ENCODE data around the gene LRRC74B.
"Not testable (repeated sequence)": the region's sequence is repeated elsewhere in the genome, so short reads cannot be mapped to it uniquely, and the experiment has no call there.

The LRRC74B gene

GRCh38 chr22:21055880-21056319 lies 10.2 kb downstream of the LRRC74B start:
- DNase-seq = no peak

- not testable (repeated sequence) for DNase-seq
Measured at GRCh38 chr22:21060363-21060762, 14.6 kb downstream of the LRRC74B start.

- DNase-seq = not testable (repeated sequence)
Measured at GRCh38 chr22:21061660-21062321, 16.0 kb downstream of the LRRC74B start.

- not testable (repeated sequence) for DNase-seq
Measured at GRCh38 chr22:21064425-21064824, 18.7 kb downstream of the LRRC74B start.

GRCh38 chr22:21064917-21065864 lies 19.4 kb downstream of the LRRC74B start:
- DNase-seq = no peak

- DNase-seq = no peak
Measured at GRCh38 chr22:21067075-21067900, 21.5 kb downstream of the LRRC74B start.

- no peak for DNase-seq
Measured at GRCh38 chr22:21067901-21068680, 22.3 kb downstream of the LRRC74B start.

GRCh38 chr22:21068681-21069276 lies 23.0 kb downstream of the LRRC74B start:
- DNase-seq = no peak

- DNase-seq = no peak
Measured at GRCh38 chr22:21069375-21069774, 23.6 kb downstream of the LRRC74B start.

- DNase-seq = no peak
Measured at GRCh38 chr22:21070690-21071615, 25.2 kb downstream of the LRRC74B start.

GRCh38 chr22:21071796-21072195 lies 26.1 kb downstream of the LRRC74B start:
- not testable (repeated sequence) for DNase-seq

GRCh38 chr22:21073023-21073422 lies 27.3 kb downstream of the LRRC74B start:
- no peak for DNase-seq

- DNase-seq = no peak
Measured at GRCh38 chr22:21073482-21073881, 27.7 kb downstream of the LRRC74B start.

- DNase-seq = no peak
Measured at GRCh38 chr22:21074102-21074715, 28.5 kb downstream of the LRRC74B start.

- DNase-seq = no peak
Measured at GRCh38 chr22:21075516-21076138, 29.9 kb downstream of the LRRC74B start.

GRCh38 chr22:21076912-21077625 lies 31.3 kb downstream of the LRRC74B start:
- no peak for DNase-seq

- DNase-seq = no peak
Measured at GRCh38 chr22:21077884-21078508, 32.2 kb downstream of the LRRC74B start.

GRCh38 chr22:21078916-21079315 lies 33.2 kb downstream of the LRRC74B start:
- no peak for DNase-seq

- no peak for DNase-seq
Measured at GRCh38 chr22:21079493-21079892, 33.7 kb downstream of the LRRC74B start.

Data from NCI-H1694 treated with DMSO at 0.1 percent for 48 hours (cell line).